K562 (cell line): Measurements from ENCODE around the gene GRAMD1B. TPM values are rescaled to one million over a fixed set of nuclear protein-coding genes. Genes with fewer than 3 reads are reported as not detected.

Experiments used
- HEY1 ChIP-seq: fragments of 250-450 bp; sonication (Bioruptor Pico); IDR thresholded peaks from 2 replicates; pipeline ENCODE4 v1.5.0; 2020; ENCODE audit warnings: mild to moderate bottlenecking, moderate library complexity, borderline replicate concordance
- JUNB ChIP-seq: fragments of 450-650 bp; formaldehyde crosslinking; conservative IDR thresholded peaks from 2 replicates; pipeline ENCODE4 v1.4.0; 2020; ENCODE audit warnings: mild to moderate bottlenecking
- NFRKB ChIP-seq: fragments of 450-650 bp; IDR thresholded peaks from 2 replicates; pipeline ENCODE4 v1.6.1; 2016; ENCODE audit warnings: low read depth
- NR3C1 ChIP-seq: sonication (generic); formaldehyde crosslinking; IDR thresholded peaks from 2 replicates; pipeline ENCODE4 v1.8.1; 2022; ENCODE audit warnings: missing genetic modification reagents
- polyA plus RNA-seq, 8 experiments: library from polyadenylated mRNA; depleted of rRNA in 4 of 8; stranded (reverse) in 5 of 8; unstranded in 3 of 8; fragments of >200 nt; fragmentation: Nextera tagmentation in 2 of 8; fragmentation: Illumina TruSeq in 1 of 8; extraction: Ambion mirVana in 2 of 8; extraction: Trizol in 1 of 8; gene quantifications; 2 replicates each; pipeline versions ENCODE4 v1.2.1 to v1.2.3, GENCODE V29; 2011 to 2014; ENCODE audit warnings: inconsistent platforms in 1 of 8, missing spikeins in 1 of 8
- total RNA-seq, 7 experiments: library from RNA; depleted of rRNA in 6 of 7; stranded (reverse); fragments of >200 nt in 6 of 7; fragmentation: Illumina TruSeq in 2 of 7; extraction: Trizol in 2 of 7; gene quantifications; 2 replicates each; pipeline versions ENCODE4 v1.2.1 to v1.2.3, GENCODE V29; 2011 to 2021; ENCODE audit warnings: low replicate concordance in 1 of 7
- TF ChIP-seq, protein P1 (sequence below): fragments of 200-600 bp; sonication (generic); IDR thresholded peaks from one replicate; pipeline ENCODE4 v1.6.1; 2012; ENCODE audit warnings: mild to moderate bottlenecking, low read depth, low read length, inconsistent platforms

Gene GRAMD1B
- total and polyA plus RNA-seq, 9 of the 15 experiments (the other 6 are each of a cell fraction or from before 2014, with no cell fraction given), result 0.31 TPM; not detected in 8

GRCh38 chr11:123581651-123582399 lies 151.8 kb downstream of the GRAMD1B start (continued):
- TF ChIP-seq, protein P1, sequence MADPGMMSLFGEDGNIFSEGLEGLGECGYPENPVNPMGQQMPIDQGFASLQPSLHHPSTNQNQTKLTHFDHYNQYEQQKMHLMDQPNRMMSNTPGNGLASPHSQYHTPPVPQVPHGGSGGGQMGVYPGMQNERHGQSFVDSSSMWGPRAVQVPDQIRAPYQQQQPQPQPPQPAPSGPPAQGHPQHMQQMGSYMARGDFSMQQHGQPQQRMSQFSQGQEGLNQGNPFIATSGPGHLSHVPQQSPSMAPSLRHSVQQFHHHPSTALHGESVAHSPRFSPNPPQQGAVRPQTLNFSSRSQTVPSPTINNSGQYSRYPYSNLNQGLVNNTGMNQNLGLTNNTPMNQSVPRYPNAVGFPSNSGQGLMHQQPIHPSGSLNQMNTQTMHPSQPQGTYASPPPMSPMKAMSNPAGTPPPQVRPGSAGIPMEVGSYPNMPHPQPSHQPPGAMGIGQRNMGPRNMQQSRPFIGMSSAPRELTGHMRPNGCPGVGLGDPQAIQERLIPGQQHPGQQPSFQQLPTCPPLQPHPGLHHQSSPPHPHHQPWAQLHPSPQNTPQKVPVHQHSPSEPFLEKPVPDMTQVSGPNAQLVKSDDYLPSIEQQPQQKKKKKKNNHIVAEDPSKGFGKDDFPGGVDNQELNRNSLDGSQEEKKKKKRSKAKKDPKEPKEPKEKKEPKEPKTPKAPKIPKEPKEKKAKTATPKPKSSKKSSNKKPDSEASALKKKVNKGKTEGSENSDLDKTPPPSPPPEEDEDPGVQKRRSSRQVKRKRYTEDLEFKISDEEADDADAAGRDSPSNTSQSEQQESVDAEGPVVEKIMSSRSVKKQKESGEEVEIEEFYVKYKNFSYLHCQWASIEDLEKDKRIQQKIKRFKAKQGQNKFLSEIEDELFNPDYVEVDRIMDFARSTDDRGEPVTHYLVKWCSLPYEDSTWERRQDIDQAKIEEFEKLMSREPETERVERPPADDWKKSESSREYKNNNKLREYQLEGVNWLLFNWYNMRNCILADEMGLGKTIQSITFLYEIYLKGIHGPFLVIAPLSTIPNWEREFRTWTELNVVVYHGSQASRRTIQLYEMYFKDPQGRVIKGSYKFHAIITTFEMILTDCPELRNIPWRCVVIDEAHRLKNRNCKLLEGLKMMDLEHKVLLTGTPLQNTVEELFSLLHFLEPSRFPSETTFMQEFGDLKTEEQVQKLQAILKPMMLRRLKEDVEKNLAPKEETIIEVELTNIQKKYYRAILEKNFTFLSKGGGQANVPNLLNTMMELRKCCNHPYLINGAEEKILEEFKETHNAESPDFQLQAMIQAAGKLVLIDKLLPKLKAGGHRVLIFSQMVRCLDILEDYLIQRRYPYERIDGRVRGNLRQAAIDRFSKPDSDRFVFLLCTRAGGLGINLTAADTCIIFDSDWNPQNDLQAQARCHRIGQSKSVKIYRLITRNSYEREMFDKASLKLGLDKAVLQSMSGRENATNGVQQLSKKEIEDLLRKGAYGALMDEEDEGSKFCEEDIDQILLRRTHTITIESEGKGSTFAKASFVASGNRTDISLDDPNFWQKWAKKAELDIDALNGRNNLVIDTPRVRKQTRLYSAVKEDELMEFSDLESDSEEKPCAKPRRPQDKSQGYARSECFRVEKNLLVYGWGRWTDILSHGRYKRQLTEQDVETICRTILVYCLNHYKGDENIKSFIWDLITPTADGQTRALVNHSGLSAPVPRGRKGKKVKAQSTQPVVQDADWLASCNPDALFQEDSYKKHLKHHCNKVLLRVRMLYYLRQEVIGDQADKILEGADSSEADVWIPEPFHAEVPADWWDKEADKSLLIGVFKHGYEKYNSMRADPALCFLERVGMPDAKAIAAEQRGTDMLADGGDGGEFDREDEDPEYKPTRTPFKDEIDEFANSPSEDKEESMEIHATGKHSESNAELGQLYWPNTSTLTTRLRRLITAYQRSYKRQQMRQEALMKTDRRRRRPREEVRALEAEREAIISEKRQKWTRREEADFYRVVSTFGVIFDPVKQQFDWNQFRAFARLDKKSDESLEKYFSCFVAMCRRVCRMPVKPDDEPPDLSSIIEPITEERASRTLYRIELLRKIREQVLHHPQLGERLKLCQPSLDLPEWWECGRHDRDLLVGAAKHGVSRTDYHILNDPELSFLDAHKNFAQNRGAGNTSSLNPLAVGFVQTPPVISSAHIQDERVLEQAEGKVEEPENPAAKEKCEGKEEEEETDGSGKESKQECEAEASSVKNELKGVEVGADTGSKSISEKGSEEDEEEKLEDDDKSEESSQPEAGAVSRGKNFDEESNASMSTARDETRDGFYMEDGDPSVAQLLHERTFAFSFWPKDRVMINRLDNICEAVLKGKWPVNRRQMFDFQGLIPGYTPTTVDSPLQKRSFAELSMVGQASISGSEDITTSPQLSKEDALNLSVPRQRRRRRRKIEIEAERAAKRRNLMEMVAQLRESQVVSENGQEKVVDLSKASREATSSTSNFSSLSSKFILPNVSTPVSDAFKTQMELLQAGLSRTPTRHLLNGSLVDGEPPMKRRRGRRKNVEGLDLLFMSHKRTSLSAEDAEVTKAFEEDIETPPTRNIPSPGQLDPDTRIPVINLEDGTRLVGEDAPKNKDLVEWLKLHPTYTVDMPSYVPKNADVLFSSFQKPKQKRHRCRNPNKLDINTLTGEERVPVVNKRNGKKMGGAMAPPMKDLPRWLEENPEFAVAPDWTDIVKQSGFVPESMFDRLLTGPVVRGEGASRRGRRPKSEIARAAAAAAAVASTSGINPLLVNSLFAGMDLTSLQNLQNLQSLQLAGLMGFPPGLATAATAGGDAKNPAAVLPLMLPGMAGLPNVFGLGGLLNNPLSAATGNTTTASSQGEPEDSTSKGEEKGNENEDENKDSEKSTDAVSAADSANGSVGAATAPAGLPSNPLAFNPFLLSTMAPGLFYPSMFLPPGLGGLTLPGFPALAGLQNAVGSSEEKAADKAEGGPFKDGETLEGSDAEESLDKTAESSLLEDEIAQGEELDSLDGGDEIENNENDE, result no peak
- TF ChIP-seq HEY1 (CRISPR knock-in tag), result no peak
- no peak for TF ChIP-seq NR3C1 (CRISPR knock-in tag)
- TF ChIP-seq JUNB, result no peak
- no peak for TF ChIP-seq NFRKB
- TF ChIP-seq, all 486 proteins: peak for 0
